ENCODE data around the gene PDGFB. TPM values are rescaled to one million over a fixed set of nuclear protein-coding genes. Genes with fewer than 3 reads are reported as not detected.
A peak's percentile ranks its signal among the peaks of the same experiment; 100 is the strongest.

The PDGFB gene
- total and polyA plus RNA-seq, 2 experiments from 2014 or later: 2.5 to 4.3 TPM

DNA sequence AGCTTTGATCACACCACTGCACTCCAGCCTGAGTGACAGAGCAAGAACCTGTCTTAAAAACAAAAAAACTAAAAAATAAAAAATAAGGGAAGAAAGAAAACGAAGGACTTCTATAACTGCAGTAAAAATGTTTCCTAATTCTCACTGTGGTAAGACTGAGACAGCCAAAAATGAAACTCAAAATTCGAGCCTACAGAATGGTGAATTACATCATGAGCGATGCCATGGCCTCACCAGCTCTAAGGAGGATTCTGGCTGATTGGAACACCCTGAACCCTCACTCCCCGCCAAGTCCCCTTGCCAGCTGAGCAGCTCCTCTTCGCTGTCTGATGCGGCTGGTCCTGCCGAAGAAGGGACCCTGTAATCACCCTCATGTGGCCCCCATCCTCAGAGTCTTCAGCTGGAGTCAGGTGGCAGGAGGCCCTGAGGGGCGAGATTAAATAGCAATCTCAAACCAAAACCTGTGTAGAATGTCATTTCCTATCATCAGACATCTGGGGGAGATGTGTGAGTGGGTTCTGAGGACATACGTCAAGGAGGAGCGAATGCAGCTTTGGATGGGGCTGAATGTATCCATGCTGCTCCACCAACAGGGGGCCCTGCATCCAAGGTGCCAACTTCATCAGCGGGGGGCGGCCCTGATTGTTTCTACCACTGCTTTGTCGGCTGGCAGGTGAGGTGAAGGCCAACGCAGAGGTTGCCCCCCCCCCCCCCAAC lies 29.2 kb downstream of the PDGFB start:
- H3K36me3 ChIP-seq (replicated peaks; ENCODE audit: insufficient read depth, low read depth): no peaks in the 10 kb centered on the region
- TF ChIP-seq, protein P1, sequence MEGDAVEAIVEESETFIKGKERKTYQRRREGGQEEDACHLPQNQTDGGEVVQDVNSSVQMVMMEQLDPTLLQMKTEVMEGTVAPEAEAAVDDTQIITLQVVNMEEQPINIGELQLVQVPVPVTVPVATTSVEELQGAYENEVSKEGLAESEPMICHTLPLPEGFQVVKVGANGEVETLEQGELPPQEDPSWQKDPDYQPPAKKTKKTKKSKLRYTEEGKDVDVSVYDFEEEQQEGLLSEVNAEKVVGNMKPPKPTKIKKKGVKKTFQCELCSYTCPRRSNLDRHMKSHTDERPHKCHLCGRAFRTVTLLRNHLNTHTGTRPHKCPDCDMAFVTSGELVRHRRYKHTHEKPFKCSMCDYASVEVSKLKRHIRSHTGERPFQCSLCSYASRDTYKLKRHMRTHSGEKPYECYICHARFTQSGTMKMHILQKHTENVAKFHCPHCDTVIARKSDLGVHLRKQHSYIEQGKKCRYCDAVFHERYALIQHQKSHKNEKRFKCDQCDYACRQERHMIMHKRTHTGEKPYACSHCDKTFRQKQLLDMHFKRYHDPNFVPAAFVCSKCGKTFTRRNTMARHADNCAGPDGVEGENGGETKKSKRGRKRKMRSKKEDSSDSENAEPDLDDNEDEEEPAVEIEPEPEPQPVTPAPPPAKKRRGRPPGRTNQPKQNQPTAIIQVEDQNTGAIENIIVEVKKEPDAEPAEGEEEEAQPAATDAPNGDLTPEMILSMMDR (IDR thresholded peaks at IDR 0.05; ENCODE audit: poor library complexity): peak; percentile 19
- TF ChIP-seq EZH2phosphoT487 (IDR thresholded peaks at IDR 0.05; ENCODE audit: low read depth, severe bottlenecking, unreplicated experiment): no peak
- no peak for TF ChIP-seq EZH2 (IDR thresholded peaks at IDR 0.05; ENCODE audit: borderline replicate concordance)
- DNase-seq (ENCODE audit: low spot score): no peak
- 80% methylated on average over 13 of the region's 14 CpGs for WGBS (ENCODE audit: low lambda C conversion rate, missing lambda C conversion rate)
- H3K4me1 ChIP-seq (ENCODE audit: insufficient read depth): peaks cover 17% of the 10 kb centered on the region
- H3K9me2 ChIP-seq (replicated peaks; ENCODE audit: insufficient read depth): no peaks in the 10 kb centered on the region
- no peak overlapping the region for H3K4me3 ChIP-seq
- no peaks in the 10 kb centered on the region for H3K9me3 ChIP-seq (ENCODE audit: low read depth)
- no peaks in the 10 kb centered on the region for H3K79me2 ChIP-seq
- H3K4me2 ChIP-seq: no peak overlapping the region
- H2AFZ ChIP-seq: no peak overlapping the region
- no peaks in the 10 kb centered on the region for H4K20me1 ChIP-seq (ENCODE audit: insufficient read depth, poor library complexity, severe bottlenecking)
- no peak overlapping the region for H3K27ac ChIP-seq
- H3K27me3 ChIP-seq: no peaks in the 10 kb centered on the region

DNA sequence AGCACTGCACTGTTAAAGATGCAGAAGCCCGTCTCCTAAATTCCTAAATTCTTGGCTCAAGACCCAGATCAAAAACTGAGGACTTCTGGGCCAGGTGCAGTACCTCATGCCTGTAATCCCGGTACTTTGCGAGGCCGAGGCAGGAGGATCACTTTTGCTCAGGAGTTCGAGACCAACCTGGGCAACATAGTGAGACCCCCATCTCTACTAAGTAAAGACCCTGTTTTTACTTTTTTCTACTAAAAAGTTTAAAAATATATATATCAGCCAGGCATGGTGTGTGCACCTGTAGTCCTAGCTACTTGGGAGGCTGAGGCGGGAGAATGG lies 29.7 kb downstream of the PDGFB start:
- no peaks in the 10 kb centered on the region for H3K9me3 ChIP-seq (ENCODE audit: low read depth)
- H3K4me2 ChIP-seq: peak overlapping the region; percentile 7
- WGBS (ENCODE audit: low lambda C conversion rate, missing lambda C conversion rate): 56% methylated on average over 6 of the region's 6 CpGs
- TF ChIP-seq EZH2 (IDR thresholded peaks at IDR 0.05; ENCODE audit: borderline replicate concordance) (no peak), EZH2phosphoT487 (IDR thresholded peaks at IDR 0.05; ENCODE audit: low read depth, severe bottlenecking, unreplicated experiment) (no peak)
- TF ChIP-seq, protein P1 (IDR thresholded peaks at IDR 0.05; ENCODE audit: poor library complexity): no peak
- H4K20me1 ChIP-seq (ENCODE audit: insufficient read depth, poor library complexity, severe bottlenecking): no peaks in the 10 kb centered on the region
- H3K4me1 ChIP-seq (ENCODE audit: insufficient read depth): peaks cover 17% of the 10 kb centered on the region
- no peaks in the 10 kb centered on the region for H3K36me3 ChIP-seq (replicated peaks; ENCODE audit: insufficient read depth, low read depth)
- no peak overlapping the region for H3K4me3 ChIP-seq
- no peaks in the 10 kb centered on the region for H3K27me3 ChIP-seq
- no peaks in the 10 kb centered on the region for H3K9me2 ChIP-seq (replicated peaks; ENCODE audit: insufficient read depth)
- H2AFZ ChIP-seq: no peak overlapping the region
- DNase-seq (ENCODE audit: low spot score): no peak
- H3K27ac ChIP-seq: peak overlapping the region; percentile 52
- H3K79me2 ChIP-seq: no peaks in the 10 kb centered on the region

DNA sequence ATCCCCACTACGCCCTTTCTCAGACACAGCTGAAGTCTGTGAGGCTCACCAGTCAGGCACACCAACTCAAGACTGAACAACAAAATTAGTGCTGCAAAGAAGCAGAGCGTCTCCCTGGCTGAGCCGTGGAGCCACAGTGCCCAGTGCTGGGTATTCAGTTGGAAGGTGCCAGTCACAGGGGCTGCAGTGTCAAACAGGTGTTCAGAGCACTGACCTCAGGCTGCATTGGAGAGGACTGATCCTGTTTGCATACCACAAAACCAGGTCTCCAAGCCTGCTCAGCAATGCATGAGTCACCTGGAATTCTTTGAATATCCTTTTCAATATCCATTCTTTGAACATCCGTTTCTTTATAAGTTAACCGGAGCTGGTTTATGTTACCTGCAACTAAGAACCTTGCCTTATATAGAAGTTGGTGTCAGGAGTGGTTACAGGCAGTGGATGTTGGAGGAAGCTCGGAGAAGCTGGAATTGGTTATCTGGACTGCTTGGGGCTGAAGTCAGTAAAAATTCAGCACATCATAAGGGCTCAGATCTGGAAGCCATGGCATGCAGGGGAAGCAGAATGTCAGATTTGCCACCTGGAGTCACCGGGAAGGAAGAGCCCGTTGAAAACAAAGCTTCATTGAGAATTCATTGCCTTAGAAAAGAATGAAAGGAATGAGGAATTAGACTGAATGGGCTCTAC lies 30.3 kb downstream of the PDGFB start:
- Histone ChIP-seq H2AFZ (no peak overlapping the region), H3K9me3 (ENCODE audit: low read depth) (no peaks in the 10 kb centered on the region), H3K4me1 (ENCODE audit: insufficient read depth) (peaks cover 17% of the 10 kb centered on the region), H3K27me3 (no peaks in the 10 kb centered on the region), H3K9me2 (replicated peaks; ENCODE audit: insufficient read depth) (no peaks in the 10 kb centered on the region), H4K20me1 (ENCODE audit: insufficient read depth, poor library complexity, severe bottlenecking) (no peaks in the 10 kb centered on the region), H3K4me3 (no peak overlapping the region), H3K4me2 (peak overlapping the region; percentile 7), H3K27ac (peak overlapping the region; percentile 52), H3K36me3 (replicated peaks; ENCODE audit: insufficient read depth, low read depth) (no peaks in the 10 kb centered on the region), H3K79me2 (no peaks in the 10 kb centered on the region)
- TF ChIP-seq, protein P1 (IDR thresholded peaks at IDR 0.05; ENCODE audit: poor library complexity): no peak
- TF ChIP-seq EZH2 (IDR thresholded peaks at IDR 0.05; ENCODE audit: borderline replicate concordance) (no peak), EZH2phosphoT487 (IDR thresholded peaks at IDR 0.05; ENCODE audit: low read depth, severe bottlenecking, unreplicated experiment) (no peak)
- no peak for DNase-seq (ENCODE audit: low spot score)
- 28% methylated on average over 8 of the region's 8 CpGs for WGBS (ENCODE audit: low lambda C conversion rate, missing lambda C conversion rate)

All from hepatocyte (in vitro differentiated cells).